CD14-positive monocyte (primary cell): Measurements from ENCODE around the gene DIS3L2. TPM values are rescaled to one million over a fixed set of nuclear protein-coding genes. Genes with fewer than 3 reads are reported as not detected.

Experiments
- DNase-seq, 3 donors: peaks; one replicate each; pipeline ENCODE4 v3.0.0-alpha.2; 2011 to 2022
- H2AFZ ChIP-seq: 2 replicates; pipeline ENCODE4 v1.6.0; 2012; ENCODE audit warnings: mild to moderate bottlenecking, low read depth, low read length, inconsistent platforms; ENCODE audit not compliant: insufficient read depth, poor library complexity, severe bottlenecking
- H3K27ac ChIP-seq, 2 donors: 1 replicate in 1 of 2; 2 replicates in 1 of 2; pipeline ENCODE4 v1.5.1; 2012 to 2013; ENCODE audit warnings: low read length in 2 of 2, control low read depth in 1 of 2, inconsistent platforms in 1 of 2, low read depth in 1 of 2, mild to moderate bottlenecking in 1 of 2
- H3K27me3 ChIP-seq, 2 donors: one replicate each; pipeline versions ENCODE4 v1.6.0 to v1.6.1; 2011 to 2013; ENCODE audit warnings: low read length in 2 of 2; ENCODE audit not compliant: control insufficient read depth in 2 of 2, insufficient read depth in 2 of 2
- H3K36me3 ChIP-seq, 2 donors: replicated peaks in 1 of 2; 1 replicate in 1 of 2; 2 replicates in 1 of 2; pipeline versions ENCODE4 v1.5.1 to v1.6.1; 2012 to 2013; ENCODE audit warnings: low read length in 2 of 2, control low read depth in 1 of 2, inconsistent platforms in 1 of 2, mild to moderate bottlenecking in 1 of 2; ENCODE audit not compliant: insufficient read depth in 2 of 2, control insufficient read depth in 1 of 2
- H3K4me1 ChIP-seq, 2 donors: 1 replicate in 1 of 2; 2 replicates in 1 of 2; pipeline versions ENCODE4 v1.5.1 to v1.6.1; 2012 to 2013; ENCODE audit warnings: low read length in 2 of 2, control low read depth in 1 of 2, inconsistent platforms in 1 of 2, mild to moderate bottlenecking in 1 of 2, moderate library complexity in 1 of 2; ENCODE audit not compliant: insufficient read depth in 2 of 2, control insufficient read depth in 1 of 2
- H3K4me2 ChIP-seq: replicated peaks from 2 replicates; pipeline ENCODE3; 2012; ENCODE audit warnings: low read length, moderate library complexity, mild to moderate bottlenecking; ENCODE audit not compliant: poor library complexity, severe bottlenecking; ENCODE audit errors: extremely low read depth
- H3K4me3 ChIP-seq, 3 experiments: fragments of 200-600 bp in 1 of 3; sonication (generic) in 1 of 3; replicated peaks in 1 of 3; 1 replicate in 2 of 3; 2 replicates in 1 of 3; pipeline ENCODE4 v1.5.1; 2011 to 2013; ENCODE audit warnings: low read length in 3 of 3, mild to moderate bottlenecking in 3 of 3, control low read depth in 2 of 3, low read depth in 2 of 3, inconsistent platforms in 1 of 3, moderate library complexity in 1 of 3
- H3K79me2 ChIP-seq: 2 replicates; pipeline ENCODE4 v1.6.0; 2012; ENCODE audit warnings: mild to moderate bottlenecking, control low read depth, inconsistent platforms, low read length, moderate library complexity; ENCODE audit not compliant: insufficient read depth
- H3K9ac ChIP-seq: 2 replicates; pipeline ENCODE4 v1.6.0; 2017; ENCODE audit warnings: low read length, mild to moderate bottlenecking; ENCODE audit not compliant: insufficient read depth, poor library complexity, severe bottlenecking
- H3K9me3 ChIP-seq, 2 donors: replicated peaks in 1 of 2; 1 replicate in 1 of 2; 2 replicates in 1 of 2; pipeline versions ENCODE4 v1.5.1 to v1.6.1; 2012 to 2013; ENCODE audit warnings: low read length in 2 of 2, control low read depth in 1 of 2; ENCODE audit not compliant: control insufficient read depth in 1 of 2, insufficient read depth in 1 of 2
- H4K20me1 ChIP-seq: 2 replicates; pipeline ENCODE4 v1.6.0; 2012; ENCODE audit warnings: mild to moderate bottlenecking, low read length, control low read depth, moderate library complexity; ENCODE audit not compliant: insufficient read depth
- H3K27ac Mint-ChIP-seq, 7 donors: one replicate each; pipeline ENCODE4 v1.8.0; 2020; ENCODE audit warnings: mild to moderate bottlenecking in 7 of 7, mixed read lengths in 7 of 7, moderate library complexity in 6 of 7, inconsistent platforms in 2 of 7
- H3K27me3 Mint-ChIP-seq, 3 donors: one replicate each; pipeline ENCODE4 v1.8.0; 2021 to 2022; ENCODE audit warnings: low read depth in 3 of 3, mild to moderate bottlenecking in 3 of 3, mixed read lengths in 3 of 3, moderate library complexity in 3 of 3, inconsistent platforms in 1 of 3
- H3K36me3 Mint-ChIP-seq, 2 donors: one replicate each; pipeline ENCODE4 v1.8.0; 2020; ENCODE audit warnings: mixed read lengths in 2 of 2, inconsistent platforms in 1 of 2, mild to moderate bottlenecking in 1 of 2
- H3K4me1 Mint-ChIP-seq: one replicate; pipeline ENCODE4 v1.8.0; 2020; ENCODE audit warnings: mild to moderate bottlenecking, mixed read lengths
- H3K4me3 Mint-ChIP-seq, 2 donors: one replicate each; pipeline ENCODE4 v1.8.0; 2020; ENCODE audit warnings: mild to moderate bottlenecking in 2 of 2, mixed read lengths in 2 of 2, moderate library complexity in 1 of 2
- H3K9me3 Mint-ChIP-seq, 7 donors: one replicate each; pipeline ENCODE4 v1.8.0; 2020 to 2022; ENCODE audit warnings: mixed read lengths in 7 of 7, mild to moderate bottlenecking in 6 of 7, moderate library complexity in 6 of 7, inconsistent platforms in 2 of 7
- CTCF ChIP-seq: fragments of 200-600 bp; IDR thresholded peaks from one replicate; pipeline ENCODE4 v1.8.0; 2022; ENCODE audit warnings: antibody characterized with exemption, mild to moderate bottlenecking
- WGBS: methylation state at CpG from one replicate; pipeline ENCODE4 v1.1.5; 2013; ENCODE audit warnings: missing lambda C conversion rate; ENCODE audit not compliant: insufficient coverage; 5-methylcytosine and 5-hydroxymethylcytosine counted together
- intact Hi-C, 2 donors: fragments of 100-400 bp; cut with micrococcal nuclease; formaldehyde crosslinking; loops; one replicate each; pipeline versions ENCODE4 v1.15.0 to v1.15.1; 2023
- polyA plus RNA-seq, 3 donors: library from polyadenylated mRNA; depleted of rRNA in 1 of 3; unstranded in 2 of 3; stranded (reverse) in 1 of 3; fragments of 300-500 nt in 2 of 3; fragments of >200 nt in 1 of 3; fragmentation: Illumina TruSeq in 2 of 3; gene quantifications; 1 replicate in 2 of 3; 2 replicates in 1 of 3; pipeline ENCODE4 v1.2.3, GENCODE V29; 2012 to 2021

The DIS3L2 gene
- polyA plus RNA-seq, 3 donors = 6.0 to 21.7 (median 6.4) TPM

GRCh38 chr2:232295971-232296370 lies 334.5 kb downstream of the DIS3L2 start:
- Histone ChIP-seq H2AFZ (no peak overlapping the region), H3K9ac (no peak overlapping the region), H3K4me2 (no peak overlapping the region), H3K4me3 (no peak overlapping the region), H3K36me3 (peaks cover 0 to 5% of the 10 kb centered on the region in 2 donors), H3K4me1 (peaks cover 16 to 25% of the 10 kb centered on the region in 2 donors), H4K20me1 (no peaks in the 10 kb centered on the region), H3K9me3 (no peaks in the 10 kb centered on the region), H3K27ac (no peak overlapping the region), H3K79me2 (no peaks in the 10 kb centered on the region), H3K27me3 (no peaks in the 10 kb centered on the region)
- H3K27me3 Mint-ChIP-seq = peaks cover 0 to 2% (median 0%) of the 10 kb centered on the region in 3 donors
- peaks cover 24 to 31% of the 10 kb centered on the region in 2 donors for H3K36me3 Mint-ChIP-seq
- WGBS = no CpG with 5 or more reads among the region's 1 CpG
- H3K4me3 Mint-ChIP-seq = no peak overlapping the region
- H3K9me3 Mint-ChIP-seq = peaks cover 0 to 3% (median 0%) of the 10 kb centered on the region in 7 donors
- H3K27ac Mint-ChIP-seq = no peak overlapping the region
- intact Hi-C loops = no loop called here
- peaks cover 28% of the 10 kb centered on the region for H3K4me1 Mint-ChIP-seq
- DNase-seq = no peak
- no peak for TF ChIP-seq CTCF

DNA sequence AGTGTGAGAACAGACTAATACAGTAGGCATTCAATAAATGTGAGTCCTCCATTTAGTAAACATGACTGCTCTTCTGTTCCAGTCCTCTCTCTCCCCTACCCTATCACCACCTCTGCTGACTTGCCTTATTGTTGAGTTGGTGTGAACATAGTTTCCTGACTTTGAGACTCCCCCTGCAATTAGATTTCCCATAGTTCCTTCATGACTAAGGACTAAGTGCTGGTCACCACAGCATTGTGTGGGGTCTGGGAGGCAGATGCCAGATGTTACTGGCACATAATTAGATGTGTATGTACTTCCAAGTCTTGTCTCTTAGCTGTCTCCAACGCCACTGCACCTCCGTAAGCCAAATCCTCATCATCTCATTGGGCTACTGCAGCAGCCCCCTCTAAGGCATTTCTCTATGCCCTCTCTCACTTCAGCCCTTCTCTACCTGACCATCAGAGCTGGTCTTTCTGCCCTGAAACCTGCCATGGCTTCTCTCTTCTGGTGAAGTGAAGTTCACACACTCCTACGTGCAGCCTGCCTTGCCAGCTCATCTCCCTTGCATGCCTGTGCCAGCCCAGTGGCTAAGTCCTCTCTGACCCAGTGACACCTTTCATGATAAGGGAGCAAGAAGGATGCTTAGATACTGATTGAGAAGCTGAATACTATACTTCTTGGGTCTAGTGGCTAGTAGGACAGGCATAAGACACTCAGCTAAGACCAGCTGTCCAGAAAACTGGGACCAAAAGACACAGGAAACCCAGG lies 335.4 kb downstream of the DIS3L2 start:
- intact Hi-C loops = no loop called here
- peaks cover 0 to 6% of the 10 kb centered on the region in 2 donors for H3K36me3 ChIP-seq
- peaks cover 0 to 3% (median 0%) of the 10 kb centered on the region in 7 donors for H3K9me3 Mint-ChIP-seq
- peaks cover 30% of the 10 kb centered on the region for H3K4me1 Mint-ChIP-seq
- H2AFZ ChIP-seq = no peak overlapping the region
- peaks cover 16 to 25% of the 10 kb centered on the region in 2 donors for H3K4me1 ChIP-seq
- no peaks in the 10 kb centered on the region for H3K9me3 ChIP-seq
- no peak overlapping the region for H3K27ac ChIP-seq
- H3K4me2 ChIP-seq = no peak overlapping the region
- H3K27me3 Mint-ChIP-seq = peaks cover 0 to 2% (median 0%) of the 10 kb centered on the region in 3 donors
- H3K27ac Mint-ChIP-seq = no peak overlapping the region
- WGBS = 100% methylated on average over 1 of the region's 3 CpGs
- peaks cover 33 to 34% of the 10 kb centered on the region in 2 donors for H3K36me3 Mint-ChIP-seq
- no peak for TF ChIP-seq CTCF
- H3K9ac ChIP-seq = no peak overlapping the region
- no peak overlapping the region for H3K4me3 Mint-ChIP-seq
- no peaks in the 10 kb centered on the region for H3K27me3 ChIP-seq
- DNase-seq = no peak
- H3K4me3 ChIP-seq = no peak overlapping the region
- H3K79me2 ChIP-seq = no peaks in the 10 kb centered on the region
- H4K20me1 ChIP-seq = no peaks in the 10 kb centered on the region
